ENCODE data around the gene SCN7A.
"Not testable (repeated sequence)": the region's sequence is repeated elsewhere in the genome, so short reads cannot be mapped to it uniquely, and the experiment has no call there.

Gene SCN7A

DNA sequence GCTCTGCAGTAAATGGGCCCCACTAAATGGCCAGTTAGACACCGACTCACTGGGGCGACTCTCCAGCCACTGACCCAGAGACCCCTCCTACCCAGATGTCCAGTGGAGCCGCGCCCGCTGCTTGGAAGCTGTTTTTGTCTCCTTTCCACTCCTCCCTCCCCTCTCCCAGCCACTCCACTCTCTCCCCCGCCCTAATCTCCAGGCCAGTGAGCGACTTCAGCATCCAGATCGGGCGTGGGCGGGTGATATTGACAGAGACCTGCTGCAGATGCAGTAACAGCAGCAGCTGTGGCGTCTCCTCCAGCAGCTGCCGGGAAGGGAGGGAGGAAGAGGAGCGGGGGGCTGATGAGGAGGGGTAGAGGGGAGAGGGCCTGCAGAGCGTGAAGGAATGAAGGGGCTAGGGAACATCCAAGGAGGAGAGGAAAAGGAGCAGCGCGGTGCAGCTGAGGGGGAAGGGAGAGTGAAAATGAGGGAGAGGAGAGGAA lies at the start of gene SCN7A:
TSS of gene SCN7A (minus strand) at position 110 of the 485 bp plus-strand sequence. CDS start 16,553 bp downstream, outside the sequence.
- no peak for DNase-seq

DNA sequence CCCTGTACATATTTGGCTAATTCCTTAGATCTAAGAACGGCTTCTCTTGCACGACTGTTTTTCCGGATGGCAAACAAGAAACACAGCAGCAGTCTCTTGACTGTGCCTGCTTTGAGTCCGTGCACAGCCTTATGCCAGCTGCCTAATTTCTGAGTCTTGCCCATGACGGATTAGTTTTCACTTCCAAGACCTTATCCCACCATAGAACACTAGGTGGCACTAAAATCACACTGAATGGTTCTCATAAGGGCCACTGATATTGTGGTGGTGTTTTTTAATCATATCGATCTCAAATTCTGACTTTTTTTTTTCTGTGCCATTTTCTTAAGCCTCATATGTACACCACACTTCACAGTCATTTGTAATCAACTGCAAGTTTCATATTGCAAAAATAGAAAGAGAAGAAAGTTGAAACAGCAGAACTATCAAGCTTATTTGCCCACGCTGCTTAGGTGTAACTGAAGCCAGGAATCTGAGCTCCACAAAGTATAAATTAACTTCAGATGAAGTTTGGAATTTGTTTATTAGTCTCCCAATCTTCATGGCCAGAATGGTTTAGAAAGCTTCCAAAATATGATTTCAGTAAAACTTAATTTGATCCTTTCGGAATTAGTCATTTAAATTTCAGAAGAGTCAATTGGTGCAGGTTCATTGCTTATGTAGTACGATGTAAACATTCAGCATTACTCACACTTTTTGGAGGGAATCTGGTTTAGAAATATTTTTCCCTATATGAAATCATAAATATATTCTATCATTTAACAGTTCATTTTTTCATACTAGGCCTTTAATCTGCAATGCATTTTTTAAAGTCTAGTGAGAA lies 45.5 kb upstream of the SCN7A start:
- no peak for DNase-seq

DNA sequence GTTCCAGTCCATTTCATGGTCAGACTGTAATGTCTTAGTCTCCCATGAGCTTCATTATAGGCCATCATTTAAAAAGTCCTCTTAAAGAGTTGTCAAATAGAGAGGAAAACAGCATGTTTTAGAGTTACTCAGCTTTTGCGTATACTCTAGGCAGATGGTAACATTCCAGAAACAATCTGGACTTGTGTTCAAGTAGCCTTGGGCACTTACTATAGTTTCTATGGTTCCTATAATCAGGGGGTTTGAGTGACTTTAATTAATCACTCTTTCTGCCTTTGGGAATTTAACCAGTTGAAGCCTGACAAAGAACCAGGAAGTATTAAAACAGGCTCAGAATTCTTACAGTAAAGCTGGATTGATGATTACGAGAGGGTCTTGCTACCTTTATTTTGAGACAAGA lies 42.1 kb upstream of the SCN7A start:
- no peak for DNase-seq

DNA sequence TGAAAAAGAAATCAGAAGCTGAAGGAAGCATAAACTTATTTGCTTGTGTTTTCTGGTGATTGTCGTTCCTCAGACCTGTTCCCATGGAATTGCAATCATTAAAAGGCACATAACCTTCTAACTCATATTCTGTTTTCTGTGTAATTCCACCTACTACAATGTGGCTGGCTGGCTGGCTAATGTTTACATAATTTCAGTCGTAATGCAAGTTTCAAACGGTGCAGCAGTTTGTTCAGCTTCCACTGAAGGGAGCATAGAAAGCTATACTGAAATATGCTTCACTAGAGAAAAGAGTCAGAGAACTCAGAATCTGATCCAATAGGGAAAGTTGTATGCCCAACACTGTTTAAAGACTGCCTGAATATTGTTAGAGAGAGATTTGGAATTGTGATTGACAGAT lies 27.1 kb upstream of the SCN7A start:
- no peak for DNase-seq

DNA sequence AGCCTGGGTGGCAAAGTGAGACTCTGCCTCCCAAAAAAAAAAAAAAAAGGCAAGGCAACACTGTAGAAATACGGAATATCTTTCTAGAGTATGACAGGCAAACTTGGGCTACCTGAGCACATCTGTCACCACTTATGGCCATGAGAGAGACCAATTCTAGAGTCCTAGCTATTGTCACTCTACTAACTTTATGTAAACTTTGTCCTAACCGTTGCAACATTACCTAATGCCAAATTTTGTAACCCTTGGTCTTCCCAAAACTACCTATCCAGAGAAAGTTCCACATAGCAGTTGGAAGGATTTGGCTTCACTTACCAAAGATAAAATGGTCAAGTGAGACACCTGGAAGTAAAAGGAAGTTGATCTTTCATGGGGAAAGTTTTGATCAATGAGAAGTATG lies 26.6 kb upstream of the SCN7A start:
- no peak for DNase-seq

DNA sequence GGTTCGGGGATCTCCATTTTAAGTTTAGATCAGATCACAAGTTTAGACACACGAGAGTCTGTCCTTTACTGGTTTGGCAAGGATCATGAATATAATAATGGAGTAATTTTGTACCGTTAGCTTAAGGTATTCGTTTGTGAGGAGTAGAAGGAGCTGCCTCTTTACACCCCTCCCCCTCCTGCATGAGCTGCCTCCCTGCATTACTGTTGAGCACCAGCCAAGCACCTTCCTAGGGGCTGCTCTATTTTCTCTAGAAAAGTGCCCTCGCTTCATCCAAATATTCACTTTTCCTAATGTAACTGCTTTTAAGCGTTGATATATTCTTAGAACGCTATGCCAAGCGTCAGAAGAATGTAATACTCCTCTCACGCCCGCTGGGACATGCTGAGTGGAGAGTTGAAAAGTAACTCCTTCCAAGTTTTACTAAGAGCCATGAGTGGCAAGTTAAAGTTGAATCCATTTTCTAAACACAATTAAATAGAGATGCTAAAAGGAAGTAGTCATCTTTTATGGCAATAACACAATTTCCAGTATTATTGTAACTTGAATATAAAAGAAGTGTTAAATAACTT lies 25.4 kb upstream of the SCN7A start:
- DNase-seq = no peak

DNA sequence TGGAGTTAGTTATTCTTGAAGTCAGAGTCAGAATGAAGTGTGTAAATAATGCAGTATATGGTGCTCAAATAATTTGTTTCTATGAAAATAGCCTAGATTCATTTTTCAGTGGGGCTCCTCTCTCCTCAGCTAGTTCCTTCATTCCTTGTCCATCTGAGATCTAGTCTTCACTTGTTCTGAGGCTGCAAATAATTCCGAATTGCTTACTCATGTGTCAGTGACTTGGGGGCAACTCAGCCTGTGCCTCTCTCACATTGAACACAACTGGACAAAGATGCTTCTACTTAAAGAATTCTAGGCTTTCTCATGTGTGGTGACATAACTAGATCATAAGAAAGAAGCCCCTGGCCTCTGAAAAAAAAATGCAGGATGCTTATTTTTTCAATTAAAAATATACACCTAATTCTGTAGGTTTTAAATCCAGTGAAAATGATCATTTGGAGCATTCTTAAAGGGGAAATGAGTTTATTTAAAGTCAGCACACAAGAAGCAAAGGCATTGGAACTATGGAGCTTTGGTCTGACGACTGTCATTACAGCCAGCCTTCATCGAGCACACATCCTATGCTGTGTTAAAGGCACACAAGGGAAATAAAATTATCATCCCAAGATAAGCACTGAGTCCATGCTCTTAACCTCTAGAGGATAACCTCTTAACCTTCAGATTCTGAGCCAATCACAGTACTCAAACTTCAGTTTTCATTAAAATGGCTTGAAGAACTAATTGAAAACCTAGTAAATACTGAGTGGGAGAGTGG lies 24.8 kb upstream of the SCN7A start:
- no peak for DNase-seq

DNA sequence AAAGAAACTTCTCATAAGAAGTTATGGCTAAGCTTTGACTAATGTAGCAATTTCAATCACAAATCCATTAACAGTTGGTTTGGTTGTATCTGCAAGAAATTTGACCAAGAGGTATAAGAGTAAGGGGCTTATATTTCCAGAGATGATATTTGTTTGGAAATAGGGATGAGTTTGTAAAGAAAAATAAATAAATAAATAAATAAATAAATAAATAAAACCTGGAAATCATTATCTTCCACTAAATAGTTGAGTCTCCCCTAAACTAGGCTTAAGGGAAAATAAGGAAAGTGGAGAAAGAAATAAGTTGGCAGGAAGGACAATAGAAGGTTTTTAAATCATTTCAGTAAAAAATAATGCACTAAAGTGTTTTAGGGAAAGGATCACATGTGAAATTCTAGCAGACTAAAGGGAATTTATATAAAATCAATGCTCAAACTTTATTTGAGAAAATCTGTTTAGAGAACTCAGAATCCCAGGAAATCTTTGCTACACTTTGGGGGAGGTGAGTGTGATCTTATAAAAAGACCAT lies 23.5 kb upstream of the SCN7A start:
- no peak for DNase-seq

DNA sequence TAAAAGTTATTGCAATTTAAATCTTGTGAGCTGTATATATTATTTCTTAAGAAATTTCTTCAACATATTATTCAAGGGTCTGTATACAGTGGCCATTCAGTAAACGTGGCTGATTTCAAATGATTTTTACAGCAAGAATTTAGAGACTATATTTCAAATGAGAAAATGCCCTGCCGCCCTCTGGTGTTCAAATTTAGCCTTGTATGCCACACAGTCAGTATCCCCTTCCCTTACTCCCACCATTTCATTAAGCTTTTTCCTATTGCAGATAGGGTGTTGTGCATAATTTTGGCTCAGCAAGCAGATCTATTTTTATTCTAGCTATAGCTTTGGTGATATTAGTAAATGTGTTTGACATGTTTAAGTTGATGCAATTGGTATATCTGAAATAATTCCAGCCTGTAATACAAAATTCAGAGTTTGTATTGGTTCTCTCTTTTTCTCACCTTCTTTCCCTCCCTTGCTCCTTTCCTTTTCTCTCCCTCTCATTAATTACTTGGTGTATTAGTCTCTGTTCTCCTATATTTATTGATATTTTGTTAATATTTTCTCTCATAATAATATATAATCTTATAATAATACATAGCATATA lies 22.8 kb upstream of the SCN7A start:
- DNase-seq = no peak

DNA sequence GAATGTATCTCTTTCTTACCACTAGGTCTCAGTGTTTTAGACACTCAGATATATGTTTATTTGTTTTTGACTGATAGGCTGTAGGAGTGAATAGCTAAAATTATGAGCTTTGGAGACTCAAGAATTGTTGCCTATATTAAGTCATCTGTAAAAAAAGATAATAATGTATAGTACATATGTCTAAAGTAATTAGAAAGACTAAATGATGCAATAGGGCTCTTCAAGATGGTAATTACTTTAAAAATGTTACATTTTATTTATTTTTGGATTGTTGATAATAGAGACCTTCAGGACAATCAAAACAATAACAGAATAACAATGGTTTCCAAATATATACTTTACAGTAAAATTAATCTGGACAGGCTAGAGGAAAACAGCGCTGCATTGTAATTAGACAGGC lies 19.9 kb upstream of the SCN7A start:
- DNase-seq = no peak

DNA sequence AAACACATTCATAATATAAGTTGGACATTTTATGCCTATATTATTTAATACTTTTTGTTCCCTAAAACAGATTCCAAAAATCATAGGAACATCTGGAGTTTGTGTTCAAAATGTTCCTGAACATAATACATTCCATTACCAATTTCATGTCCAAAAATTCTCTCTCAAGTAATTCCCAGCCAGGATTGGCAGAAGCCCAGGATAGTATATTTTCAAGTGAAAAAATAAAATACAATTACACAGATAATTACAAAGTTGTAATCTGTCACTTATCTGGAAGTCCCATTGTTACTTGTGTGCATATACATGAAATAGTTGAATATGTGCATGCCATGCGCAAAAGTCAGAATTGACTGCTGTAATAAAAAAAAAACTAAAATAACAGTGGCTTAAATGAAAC lies 5.2 kb upstream of the SCN7A start:
- DNase-seq = no peak

DNA sequence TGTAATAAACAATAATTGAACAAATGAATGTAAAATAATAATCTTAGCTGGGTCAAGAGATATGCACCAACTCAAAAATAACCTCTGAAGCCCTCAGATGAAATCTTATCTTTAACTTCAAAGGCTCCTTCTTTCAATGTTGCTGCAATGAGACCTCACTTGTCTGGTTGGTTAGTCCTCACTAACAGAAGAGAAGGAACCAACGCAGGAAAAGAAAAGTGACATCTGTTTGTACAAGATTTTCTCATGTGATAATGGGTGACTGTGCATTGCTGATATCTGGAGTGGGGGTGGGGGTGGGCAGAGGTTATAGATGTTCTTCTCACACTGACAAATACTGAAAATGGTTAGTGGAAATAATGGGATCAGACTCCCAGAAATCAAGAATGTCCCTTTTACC lies 2.6 kb downstream of the SCN7A start:
- DNase-seq = no peak

DNA sequence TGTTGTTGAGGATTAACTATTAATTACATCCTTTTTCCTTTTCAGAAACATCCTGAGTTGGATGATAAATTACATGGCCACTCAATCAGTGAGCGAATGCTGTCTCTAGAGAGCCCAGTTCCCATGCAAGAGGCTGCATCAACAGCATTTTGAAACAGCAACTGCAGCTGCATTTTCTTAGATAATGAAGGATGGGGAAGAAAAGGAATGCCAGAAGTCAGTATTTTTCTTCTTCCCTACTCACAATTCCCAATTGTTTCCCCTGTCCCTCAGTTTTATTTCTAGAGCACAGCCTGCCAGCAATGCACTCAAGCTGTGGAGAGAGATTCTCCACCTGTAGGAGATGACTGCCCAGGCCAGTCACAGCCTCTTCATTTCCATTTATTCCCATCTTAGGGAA lies 6.9 kb downstream of the SCN7A start:
- no peak for DNase-seq

DNA sequence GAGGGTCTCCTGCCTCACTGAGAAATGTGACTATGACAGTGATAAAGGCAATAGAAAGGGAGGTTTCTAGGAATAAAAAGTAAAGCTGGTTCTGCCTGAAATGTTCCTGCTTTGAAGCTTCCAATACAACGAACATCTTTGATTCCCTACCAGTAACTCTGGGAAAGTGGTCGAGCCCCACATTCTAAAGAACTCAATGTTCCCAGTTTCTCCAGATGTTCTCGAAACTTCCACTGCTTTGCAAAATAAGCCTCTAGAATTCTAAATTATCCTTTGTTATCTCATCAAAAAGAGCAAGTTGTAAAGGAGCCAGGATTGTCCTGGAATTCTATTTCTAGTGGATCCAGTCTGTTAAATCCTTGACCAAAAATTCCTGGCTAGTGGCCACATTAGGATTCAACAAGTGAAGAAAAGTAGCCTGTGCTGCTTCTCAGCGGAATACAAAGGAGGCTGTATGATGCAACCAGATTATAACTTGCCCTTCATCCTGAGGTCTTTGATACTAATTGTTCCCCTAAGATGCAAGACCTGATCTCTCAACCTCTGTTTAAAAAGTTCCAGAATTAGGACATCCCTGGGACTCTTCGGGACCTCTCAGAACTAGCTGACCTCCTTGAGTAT lies 8.4 kb downstream of the SCN7A start:
- DNase-seq = no peak

DNA sequence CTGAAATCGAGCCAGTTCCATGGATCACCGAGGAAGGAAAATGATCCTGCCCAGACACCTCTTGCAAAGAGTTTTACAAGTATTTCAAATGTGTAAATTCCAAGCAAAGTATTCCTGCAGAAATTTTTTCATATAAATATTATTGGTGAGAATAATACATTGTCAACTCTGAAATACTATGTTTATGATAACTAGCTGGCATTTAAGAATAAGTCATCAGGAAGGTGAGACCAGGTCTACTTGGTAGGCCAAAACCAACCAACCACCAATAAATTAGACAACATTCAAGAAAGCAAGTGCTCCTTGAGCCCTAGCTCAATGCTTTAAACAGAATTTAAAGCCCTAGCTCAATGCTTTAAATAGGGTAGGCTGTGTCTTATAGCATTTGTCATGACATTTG lies 21.7 kb downstream of the SCN7A start:
- no peak for DNase-seq

DNA sequence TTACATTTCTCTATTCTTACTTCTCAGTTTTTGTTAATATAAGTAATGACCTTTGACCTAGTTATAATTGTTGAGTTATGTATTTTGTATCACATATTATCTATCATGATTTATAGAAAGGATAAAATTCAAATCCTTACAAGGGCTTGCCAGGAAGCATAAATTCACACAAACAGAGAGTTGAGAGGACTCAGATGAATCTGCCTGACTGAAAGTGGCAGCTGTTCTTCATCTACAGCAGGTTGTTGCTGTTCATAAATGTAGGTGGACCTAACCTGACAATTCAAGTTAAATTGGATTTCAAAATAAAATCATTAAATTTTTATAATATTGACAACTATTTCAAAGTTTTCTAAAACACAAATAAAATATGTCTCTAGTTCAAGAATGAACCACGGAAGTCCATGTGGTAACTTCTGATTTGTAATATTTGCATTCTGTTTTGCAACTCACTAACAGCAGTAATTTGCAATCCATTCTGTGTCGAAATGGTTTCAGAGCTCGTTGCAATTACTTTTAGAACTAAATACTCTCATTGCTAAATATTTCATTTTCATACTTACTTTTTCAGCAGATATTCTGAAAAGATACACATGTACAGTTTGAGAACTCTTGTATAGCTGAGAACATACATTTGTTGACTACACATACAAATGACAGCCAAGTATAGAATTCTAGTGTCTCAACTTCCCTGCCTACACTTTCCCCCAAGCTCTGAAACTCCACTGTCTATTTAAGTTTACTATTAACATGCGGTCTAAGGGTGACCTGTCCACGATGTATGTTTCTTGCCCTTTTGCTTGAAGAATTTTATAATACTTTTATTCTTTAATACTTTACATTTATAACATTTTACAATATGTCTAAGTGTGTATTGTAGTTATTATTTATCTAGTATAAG lies 25.7 kb downstream of the SCN7A start:
- no peak for DNase-seq

DNA sequence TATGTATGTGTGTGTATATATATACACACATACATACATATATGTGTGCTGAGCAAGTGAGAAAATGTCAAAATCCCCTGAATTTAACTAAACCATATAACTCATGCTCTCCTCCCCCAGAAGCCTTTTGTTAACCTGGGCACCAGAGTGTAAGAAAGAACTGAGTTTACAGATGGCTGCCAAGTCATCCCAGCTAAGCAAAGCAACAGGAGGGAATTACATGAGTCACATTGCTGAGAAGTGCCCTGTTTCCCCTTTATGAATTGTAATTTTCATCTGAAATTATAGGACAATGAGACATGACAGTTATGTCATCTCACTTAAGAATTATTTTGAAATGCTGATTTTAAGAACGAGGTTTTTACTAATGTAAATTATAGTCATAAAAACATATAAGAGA lies 29.9 kb downstream of the SCN7A start:
- DNase-seq = no peak

DNA sequence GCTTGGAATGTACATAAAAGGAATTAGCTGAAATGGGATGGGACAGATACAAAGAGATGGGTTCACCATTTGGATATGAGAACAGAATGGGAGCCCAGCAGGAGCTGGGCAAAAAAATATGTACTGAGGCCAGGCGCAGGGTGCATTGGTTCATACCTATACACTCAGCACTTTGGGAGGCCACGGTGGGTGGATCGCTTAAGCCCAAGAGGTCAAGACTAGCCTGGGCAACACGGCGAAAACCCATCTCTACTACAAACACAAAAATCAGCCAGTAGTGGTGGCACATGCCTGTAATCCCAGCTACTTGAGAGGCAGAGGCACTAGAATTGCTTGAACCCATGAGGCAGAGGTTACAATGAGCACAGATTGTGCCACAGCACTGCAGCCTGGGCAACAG lies 30.4 kb downstream of the SCN7A start:
- DNase-seq = no peak

DNA sequence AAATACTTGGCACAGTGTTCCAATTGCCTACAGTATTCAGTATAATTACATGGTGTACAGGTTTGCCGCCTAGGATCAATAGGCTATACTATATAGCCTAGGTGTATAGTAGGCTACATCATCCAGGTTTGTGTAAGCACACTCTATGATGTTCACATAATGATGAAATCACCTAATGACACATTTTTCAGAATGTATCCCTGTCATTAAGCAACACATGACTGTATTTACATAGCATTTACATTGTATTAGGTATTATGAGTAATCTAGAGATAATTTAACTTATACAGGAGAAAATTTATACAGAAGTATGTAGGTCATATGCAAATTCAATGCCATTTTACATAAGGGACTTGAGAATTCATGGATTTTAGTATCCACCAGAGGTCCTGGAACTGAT lies 35.4 kb downstream of the SCN7A start:
- DNase-seq = no peak

DNA sequence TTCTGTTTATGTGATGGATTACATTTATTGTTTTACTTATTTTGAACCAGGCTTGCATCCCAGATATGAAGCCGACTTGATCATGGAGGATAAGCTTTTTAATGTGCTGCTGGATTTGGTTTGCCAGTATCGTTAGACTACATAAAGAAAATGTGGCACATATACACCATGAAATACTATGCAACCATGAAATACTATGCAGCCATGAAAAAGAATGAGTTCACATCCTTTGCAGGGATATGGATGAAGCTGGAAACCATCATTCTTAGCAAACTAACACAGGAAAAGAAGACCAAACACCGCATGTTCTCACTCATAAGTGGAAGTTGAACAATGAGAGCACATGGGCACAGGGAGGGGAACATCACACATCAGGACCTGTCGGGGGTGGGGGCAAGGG lies 38.2 kb downstream of the SCN7A start:
- DNase-seq = not testable (repeated sequence)

DNA sequence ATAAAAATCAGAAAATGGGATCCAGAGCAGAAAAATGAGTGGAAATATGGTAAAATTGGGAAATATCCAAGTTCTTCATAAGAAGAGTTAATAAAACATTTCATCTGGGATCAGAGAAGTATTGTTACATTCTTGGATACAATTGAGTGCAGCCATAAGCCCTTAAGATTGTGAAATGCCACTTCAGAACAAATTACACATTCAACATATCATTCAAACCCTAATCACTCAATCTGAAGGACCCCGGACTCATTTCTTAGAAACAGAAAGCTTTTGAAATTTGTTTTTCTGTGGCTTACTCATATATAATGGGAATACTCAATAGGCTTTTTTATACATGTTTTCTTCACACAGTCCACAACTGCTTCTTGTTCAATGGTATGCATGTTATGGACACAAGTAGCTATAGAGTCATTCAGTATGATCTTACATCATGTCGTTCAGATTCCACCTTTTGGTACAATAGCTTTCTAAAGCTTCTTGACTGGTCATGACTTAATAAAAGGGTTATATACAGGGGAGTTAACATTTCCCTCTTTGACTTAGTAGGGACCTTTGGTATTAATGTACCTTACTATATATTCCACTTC lies 39.9 kb downstream of the SCN7A start:
- no peak for DNase-seq
